PC-3 (cell line): ENCODE results near the gene ZNF575. TPM values are rescaled to one million over a fixed set of nuclear protein-coding genes. Genes with fewer than 3 reads are reported as not detected.

Source experiments
- ATAC-seq: fragments of 200-7000 bp; cut with Tn5 transposase; 2 replicates; pipeline ENCODE4 v1.9.1; 2020; ENCODE audit warnings: mild to moderate bottlenecking, moderate library complexity
- BruUV-seq: library from RNA; stranded (reverse); fragments of 400-500 nt; replicated peaks from 2 replicates; lab custom pipeline; 2021; lab: Mats Ljungman, UMichigan
- CTCF ChIA-PET: fragments of 300-600 bp; sonication (Branson Sonifier 250); formaldehyde crosslinking; loops from one replicate; lab custom pipeline; 2022; ENCODE audit warnings: antibody characterized with exemption; lab: Charles Lee
- POLR2A ChIA-PET: fragments of 300-600 bp; sonication (Branson Sonifier 250); formaldehyde crosslinking; loops from one replicate; lab custom pipeline; 2022; ENCODE audit warnings: antibody characterized with exemption; ENCODE audit not compliant: unreplicated experiment; lab: Charles Lee
- DNase-seq: peaks from one replicate; pipeline ENCODE4 v3.0.0-alpha.2; 2015
- H2AFZ ChIP-seq: fragments of 300-600 bp; sonication (generic); 2 replicates; pipeline ENCODE4 v1.6.0; 2016; ENCODE audit warnings: antibody characterized with exemption, low read length
- H3F3A ChIP-seq: fragments of 300-600 bp; sonication (generic); one replicate; pipeline ENCODE4 v1.6.0; 2017; ENCODE audit warnings: antibody characterized with exemption, low read length, control low read depth, mild to moderate bottlenecking; ENCODE audit not compliant: unreplicated experiment
- H3K27ac ChIP-seq: fragments of 300-600 bp; sonication (generic); 2 replicates; pipeline ENCODE4 v1.5.1; 2016; ENCODE audit warnings: mild to moderate bottlenecking, low read length
- H3K27me3 ChIP-seq: fragments of 300-600 bp; sonication (generic); 2 replicates; pipeline ENCODE4 v1.6.1; 2016; ENCODE audit warnings: low read length, mixed read lengths
- H3K36me3 ChIP-seq: fragments of 300-600 bp; sonication (generic); 2 replicates; pipeline ENCODE4 v1.6.1; 2016; ENCODE audit warnings: low read depth, mixed run types, low read length, mixed read lengths
- H3K4me1 ChIP-seq: fragments of 300-600 bp; sonication (generic); 2 replicates; pipeline ENCODE4 v1.5.1; 2016; ENCODE audit warnings: low read length; ENCODE audit not compliant: insufficient read depth
- H3K4me2 ChIP-seq: fragments of 300-600 bp; sonication (generic); 2 replicates; pipeline ENCODE4 v1.6.0; 2016; ENCODE audit warnings: low read length
- H3K4me3 ChIP-seq: fragments of 300-600 bp; sonication (generic); 2 replicates; pipeline ENCODE4 v1.5.1; 2016; ENCODE audit warnings: mild to moderate bottlenecking, low read length, mixed read lengths
- H3K79me2 ChIP-seq: fragments of 300-600 bp; sonication (generic); 2 replicates; pipeline ENCODE4 v1.6.1; 2017; ENCODE audit warnings: low read length, mixed read lengths
- H3K9ac ChIP-seq: fragments of 300-600 bp; sonication (generic); 2 replicates; pipeline ENCODE4 v1.6.0; 2016; ENCODE audit warnings: mild to moderate bottlenecking, low read length
- H3K9me2 ChIP-seq: fragments of 300-600 bp; sonication (generic); replicated peaks from 2 replicates; pipeline ENCODE4 v1.6.1; 2016; ENCODE audit warnings: mixed run types, low read length, mixed read lengths
- H3K9me3 ChIP-seq: fragments of 300-600 bp; sonication (generic); 2 replicates; pipeline ENCODE4 v1.6.1; 2016; ENCODE audit warnings: low read length, mixed read lengths
- H4K20me1 ChIP-seq: fragments of 300-600 bp; sonication (generic); 2 replicates; pipeline ENCODE4 v1.6.1; 2016; ENCODE audit warnings: low read length, mixed read lengths
- CTCF ChIP-seq: fragments of 300-600 bp; sonication (generic); conservative IDR thresholded peaks from 2 replicates; pipeline ENCODE4 v1.5.1; 2017; ENCODE audit warnings: antibody characterized with exemption, low read depth, mild to moderate bottlenecking, low read length
- EZH2 ChIP-seq: fragments of 300-600 bp; sonication (generic); IDR thresholded peaks from one replicate; pipeline ENCODE4 v1.6.1; 2017; ENCODE audit warnings: antibody characterized with exemption, mild to moderate bottlenecking, low read length; ENCODE audit not compliant: unreplicated experiment
- EZH2phosphoT487 ChIP-seq: fragments of 300-600 bp; sonication (generic); IDR thresholded peaks from 2 replicates; pipeline ENCODE4 v1.6.1; 2018; ENCODE audit warnings: mild to moderate bottlenecking, antibody characterized with exemption, low read length, borderline replicate concordance
- intact Hi-C: fragments of 100-400 bp; cut with micrococcal nuclease; formaldehyde crosslinking; loops from 2 replicates; pipeline ENCODE4 v1.9.0; 2023
- total RNA-seq: library from RNA; depleted of rRNA; stranded (reverse); fragments of >200 nt; gene quantifications from 2 replicates; pipeline ENCODE4 v1.2.3, GENCODE V29; 2014; rRNA removed

Gene ZNF575
- total RNA-seq, 1 experiment from 2014 or later, result not detected

DNA sequence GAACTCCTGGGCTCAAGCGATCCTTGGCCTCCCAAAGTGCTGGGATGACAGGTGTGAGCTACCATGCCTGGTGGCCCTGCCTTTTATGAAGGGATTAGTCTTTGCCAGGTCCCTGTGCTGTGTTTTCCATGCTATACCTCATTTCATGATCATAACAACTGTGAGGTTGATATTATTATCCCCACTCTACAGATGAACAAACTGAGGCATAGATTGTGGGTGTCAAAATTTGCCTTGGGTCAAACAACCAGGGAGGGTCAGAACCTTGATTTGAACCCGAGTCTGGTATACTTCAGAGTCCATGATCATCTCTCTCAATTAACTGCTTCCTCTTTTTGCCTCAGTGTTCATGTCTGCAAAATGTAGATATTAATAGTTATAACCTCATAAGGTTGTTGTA, 49.5 kb downstream of the ZNF575 start:
- no peak overlapping the region for H3K9ac ChIP-seq
- H3K9me3 ChIP-seq, result no peaks in the 10 kb centered on the region
- no peak overlapping the region for H2AFZ ChIP-seq
- ChIA-PET CTCF (no interaction called here), POLR2A (no interaction called here)
- H3K27ac ChIP-seq, result no peak overlapping the region
- H3F3A ChIP-seq, result no peaks in the 10 kb centered on the region
- BruUV-seq, result no TSS peak
- ATAC-seq (no peak), DNase-seq (no peak)
- H3K36me3 ChIP-seq, result no peaks in the 10 kb centered on the region
- no peaks in the 10 kb centered on the region for H3K79me2 ChIP-seq
- TF ChIP-seq EZH2 (no peak), EZH2phosphoT487 (no peak), CTCF (no peak)
- intact Hi-C loops, result no loop called here
- H3K4me1 ChIP-seq, result no peaks in the 10 kb centered on the region
- no peak overlapping the region for H3K4me2 ChIP-seq
- no peaks in the 10 kb centered on the region for H4K20me1 ChIP-seq
- no peaks in the 10 kb centered on the region for H3K9me2 ChIP-seq
- H3K27me3 ChIP-seq, result no peaks in the 10 kb centered on the region
- H3K4me3 ChIP-seq, result no peak overlapping the region

DNA sequence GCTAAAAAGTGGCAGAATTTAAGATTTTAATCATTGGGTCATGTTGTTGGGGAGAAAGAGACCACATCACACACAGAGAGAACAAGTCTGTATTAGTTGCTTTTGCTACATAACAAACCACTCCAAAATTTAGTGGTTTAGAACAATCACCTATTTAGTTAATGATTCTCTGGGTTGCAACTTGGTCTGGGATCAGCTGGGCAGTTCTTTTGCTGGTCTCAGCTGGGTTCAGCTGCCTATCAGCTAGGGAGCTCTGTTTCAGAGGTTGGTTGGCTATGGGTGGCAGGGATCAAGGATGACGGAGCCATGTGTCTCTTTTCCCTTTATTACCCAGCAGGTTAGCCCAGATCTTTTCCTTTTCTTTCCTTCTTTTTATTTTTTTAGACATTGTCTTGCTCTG, 51.5 kb downstream of the ZNF575 start:
- Histone ChIP-seq H3K27me3 (no peaks in the 10 kb centered on the region), H2AFZ (no peak overlapping the region), H3K27ac (no peak overlapping the region), H3K79me2 (no peaks in the 10 kb centered on the region), H4K20me1 (no peaks in the 10 kb centered on the region), H3K9me3 (no peaks in the 10 kb centered on the region), H3F3A (no peaks in the 10 kb centered on the region), H3K9me2 (no peaks in the 10 kb centered on the region), H3K4me1 (no peaks in the 10 kb centered on the region), H3K4me3 (no peak overlapping the region), H3K9ac (no peak overlapping the region), H3K36me3 (no peaks in the 10 kb centered on the region), H3K4me2 (no peak overlapping the region)
- no peak for TF ChIP-seq EZH2phosphoT487
- no peak for TF ChIP-seq EZH2
- no peak for TF ChIP-seq CTCF
- no TSS peak for BruUV-seq
- ChIA-PET CTCF (no interaction called here), POLR2A (no interaction called here)
- no peak for ATAC-seq
- DNase-seq, result no peak
- intact Hi-C loops, result no loop called here

Other genes with a start within 250 kb of the ZNF575 start
- gene CD177, start 179.5 kb upstream of the ZNF575 start, total RNA-seq, result 0.23 and 0.55 TPM in 2 replicates
- gene TEX101, start 118.3 kb upstream of the ZNF575 start, total RNA-seq, result not detected in 2 replicates
- gene LYPD3, start 67.6 kb upstream of the ZNF575 start, total RNA-seq, result 16.4 and 16.8 TPM in 2 replicates
- gene PHLDB3, start 28.4 kb upstream of the ZNF575 start, total RNA-seq, result 29.0 and 36.0 TPM in 2 replicates
- gene ETHE1, start 6.0 kb upstream of the ZNF575 start, total RNA-seq, result 34.2 and 44.9 TPM in 2 replicates
- gene XRCC1, start 42.3 kb downstream of the ZNF575 start, total RNA-seq, result 23.4 and 43.1 TPM in 2 replicates
- gene PINLYP, start 42.6 kb downstream of the ZNF575 start, total RNA-seq, result 0.18 TPM in 1 of 2 replicates, not detected in the other
- 12.5 and 12.9 TPM in 2 replicates for gene IRGQ, start 62.9 kb downstream of the ZNF575 start, total RNA-seq
- 10.9 and 14.7 TPM in 2 replicates for gene ZNF576, start 63.4 kb downstream of the ZNF575 start, total RNA-seq
- gene SRRM5, start 78.9 kb downstream of the ZNF575 start, total RNA-seq, result 0.11 and 0.12 TPM in 2 replicates
- gene ZNF428, start 86.4 kb downstream of the ZNF575 start, total RNA-seq, result 46.8 and 54.0 TPM in 2 replicates
- 13.7 and 15.0 TPM in 2 replicates for gene CADM4, start 106.7 kb downstream of the ZNF575 start, total RNA-seq
- 208 and 241 TPM in 2 replicates for gene PLAUR, start 137.0 kb downstream of the ZNF575 start, total RNA-seq
- not detected in 2 replicates for gene IRGC, start 182.9 kb downstream of the ZNF575 start, total RNA-seq
- 48.8 and 49.1 TPM in 2 replicates for gene SMG9, start 221.8 kb downstream of the ZNF575 start, total RNA-seq
- 45.7 and 57.7 TPM in 2 replicates for gene KCNN4, start 247.8 kb downstream of the ZNF575 start, total RNA-seq